Sciatic nerve (tissue), 2 donors: Measurements from ENCODE around the gene MYBPC3. TPM values are rescaled to one million over a fixed set of nuclear protein-coding genes. Genes with fewer than 3 reads are reported as not detected.

Experiments used
- ATAC-seq: fragments of 200-7000 bp; cut with Tn5 transposase; one replicate; pipeline ENCODE4 v1.9.1; 2020; ENCODE audit warnings: mild to moderate bottlenecking, moderate library complexity
- DNase-seq: peaks from one replicate; pipeline ENCODE4 v3.0.0-alpha.2; 2020; ENCODE audit warnings: low spot score
- intact Hi-C: fragments of 100-400 bp; cut with DNase I; formaldehyde crosslinking; loops from one replicate; pipeline ENCODE4 v1.14.2; 2022
- total RNA-seq: library from RNA; stranded (reverse); fragmentation: NEBNext Ultra II Directional; extraction: Animal tissue kit (Norgen Biotek cat#: 25700); gene quantifications from one replicate; pipeline ENCODE4 v1.2.1, GENCODE V29; 2021
- donor health status: DM: no; HTN: no; CAD: no.
- donor health status: DM: no; HTN: no; CAD: no.

The MYBPC3 gene
- total RNA-seq, 1 donor from 2014 or later = 0.53 TPM

GRCh38 chr11:47388697-47389576 is 36.4 kb upstream of the MYBPC3 start:
- intact Hi-C loops = no loop called here
- no peak for DNase-seq
- no peak for ATAC-seq

GRCh38 chr11:47387944-47388696 is 35.6 kb upstream of the MYBPC3 start:
- DNase-seq (no peak), ATAC-seq (no peak)
- intact Hi-C loops = no loop called here

GRCh38 chr11:47384498-47384897 is 32.0 kb upstream of the MYBPC3 start:
- intact Hi-C loops = no loop called here
- ATAC-seq (no peak), DNase-seq (no peak)

GRCh38 chr11:47383071-47383470 is 30.6 kb upstream of the MYBPC3 start:
- no peak for DNase-seq
- peak; percentile 33 for ATAC-seq
- intact Hi-C loops = no loop called here

GRCh38 chr11:47380078-47380477 is 27.6 kb upstream of the MYBPC3 start:
- no peak for DNase-seq
- ATAC-seq = no peak
- intact Hi-C loops = no loop called here

- intact Hi-C loops = no loop called here
- DNase-seq = no peak
- no peak for ATAC-seq
Measured at GRCh38 chr11:47379317-47379716, 26.8 kb upstream of the MYBPC3 start.

GRCh38 chr11:47378836-47379170 is 26.3 kb upstream of the MYBPC3 start:
- ATAC-seq = no peak
- intact Hi-C loops = no loop called here
- DNase-seq = no peak

- intact Hi-C loops = no loop called here
- ATAC-seq (peak; percentile 57), DNase-seq (no peak)
Measured at GRCh38 chr11:47378010-47378835, 25.7 kb upstream of the MYBPC3 start, which contains the start of gene SPI1. Gene SPI1 (minus strand): TSS chr11:47378547. CDS start chr11:47378353, 194 bp downstream.

- DNase-seq (no peak), ATAC-seq (peak; percentile 48)
- intact Hi-C loops = no loop called here
Measured at GRCh38 chr11:47377571-47378009, 25.1 kb upstream of the MYBPC3 start.

GRCh38 chr11:47376525-47377371 is 24.2 kb upstream of the MYBPC3 start:
- intact Hi-C loops = no loop called here
- DNase-seq (no peak), ATAC-seq (peak; percentile 45)

GRCh38 chr11:47376107-47376524 is 23.6 kb upstream of the MYBPC3 start:
- no peak for ATAC-seq
- no peak for DNase-seq
- intact Hi-C loops = no loop called here

GRCh38 chr11:47375546-47376085 is 23.1 kb upstream of the MYBPC3 start:
- intact Hi-C loops = no loop called here
- ATAC-seq (no peak), DNase-seq (no peak)

- ATAC-seq (no peak), DNase-seq (no peak)
- intact Hi-C loops = no loop called here
Measured at GRCh38 chr11:47375020-47375419, 22.5 kb upstream of the MYBPC3 start.

- ATAC-seq = no peak
- intact Hi-C loops = no loop called here
Measured at GRCh38 chr11:47374720-47375019, 22.2 kb upstream of the MYBPC3 start.

GRCh38 chr11:47373876-47374719 is 21.6 kb upstream of the MYBPC3 start:
- intact Hi-C loops = no loop called here
- ATAC-seq (peak; percentile 86), DNase-seq (peak; percentile 91)

More at GRCh38 chr11:47374720-47375019, 22.2 kb upstream of the MYBPC3 start:
- no peak for DNase-seq

- intact Hi-C loops = no loop called here
- DNase-seq (no peak), ATAC-seq (no peak)
Measured at GRCh38 chr11:47372422-47372821, 19.9 kb upstream of the MYBPC3 start.

- intact Hi-C loops = loop anchor here (10.0 kb wide), 1 partner anchor 1015 kb away; no protein-coding TSS in a partner anchor
- ATAC-seq = no peak
- DNase-seq = no peak
Measured at GRCh38 chr11:47369676-47370075, 17.2 kb upstream of the MYBPC3 start.
